ENCODE data around the gene NMNAT3.
"Not testable (repeated sequence)": the region's sequence is repeated elsewhere in the genome, so short reads cannot be mapped to it uniquely, and the experiment has no call there.

Gene NMNAT3

DNA sequence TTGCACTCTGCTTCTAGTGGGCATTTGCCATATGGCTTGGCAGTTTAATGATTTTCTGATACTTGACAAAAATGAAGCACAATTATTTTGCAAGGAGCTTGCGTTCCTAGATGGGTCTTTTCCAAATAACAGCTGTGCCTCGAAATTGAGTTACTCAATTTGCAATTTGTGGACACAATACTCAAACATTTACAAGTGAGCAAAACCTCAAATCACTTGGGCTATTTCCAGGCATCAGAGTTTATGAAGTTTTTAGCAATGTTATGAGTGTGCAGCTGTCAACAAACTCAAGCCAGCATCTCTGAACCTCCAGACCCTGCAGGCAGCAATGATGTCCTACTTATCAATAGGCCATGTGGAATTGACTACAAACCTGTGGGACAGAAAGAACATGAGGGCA lies 41.3 kb downstream of the NMNAT3 start:
- no peak for DNase-seq (ENCODE audit: low read depth in 2 of 2)

DNA sequence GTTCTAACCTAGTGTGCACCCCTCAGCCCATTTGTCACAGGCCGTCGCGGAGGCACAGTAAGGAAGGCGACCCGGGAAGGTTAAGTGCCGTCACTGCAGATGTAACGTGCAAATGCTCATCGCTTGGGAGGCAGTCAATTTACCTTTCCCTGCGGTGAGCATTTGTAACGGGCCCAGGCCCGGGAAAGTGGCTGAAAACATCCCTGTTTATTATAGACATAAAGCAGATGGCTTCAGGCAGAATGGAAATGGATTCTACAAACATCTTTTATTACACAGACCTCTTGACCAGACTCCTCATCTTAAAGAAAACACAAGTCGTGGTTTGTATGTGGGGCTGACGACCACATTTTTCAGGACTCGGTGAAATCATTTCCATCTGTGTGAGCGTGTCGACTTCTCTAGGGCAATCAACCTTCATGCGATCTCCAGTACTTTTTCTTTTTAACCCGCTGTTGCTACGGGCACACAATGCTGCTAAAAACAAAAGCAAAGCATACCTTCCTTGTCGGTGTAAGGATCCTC lies 43.6 kb downstream of the NMNAT3 start:
- DNase-seq (ENCODE audit: low read depth in 2 of 2) = no peak

DNA sequence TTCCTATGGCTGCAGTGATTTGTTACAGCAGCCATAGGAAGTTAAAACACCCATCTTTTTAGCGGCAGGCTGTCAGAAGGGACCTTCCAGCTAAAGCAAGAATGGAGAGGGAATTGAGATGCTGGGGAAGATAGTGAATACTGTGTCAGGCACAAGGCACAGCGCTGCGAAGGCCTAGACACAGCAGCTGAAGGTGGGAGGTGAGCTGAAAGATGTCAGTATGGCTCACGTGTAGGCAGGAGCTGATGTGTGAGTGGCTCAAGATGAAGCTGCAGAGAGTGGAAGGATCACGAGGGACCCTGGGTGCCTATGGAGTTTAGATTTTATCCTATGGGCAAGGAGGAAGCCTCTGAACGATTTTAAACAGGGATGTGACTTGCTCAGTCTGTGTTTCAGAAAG lies 44.3 kb downstream of the NMNAT3 start:
- DNase-seq (ENCODE audit: low read depth in 2 of 2) = no peak

DNA sequence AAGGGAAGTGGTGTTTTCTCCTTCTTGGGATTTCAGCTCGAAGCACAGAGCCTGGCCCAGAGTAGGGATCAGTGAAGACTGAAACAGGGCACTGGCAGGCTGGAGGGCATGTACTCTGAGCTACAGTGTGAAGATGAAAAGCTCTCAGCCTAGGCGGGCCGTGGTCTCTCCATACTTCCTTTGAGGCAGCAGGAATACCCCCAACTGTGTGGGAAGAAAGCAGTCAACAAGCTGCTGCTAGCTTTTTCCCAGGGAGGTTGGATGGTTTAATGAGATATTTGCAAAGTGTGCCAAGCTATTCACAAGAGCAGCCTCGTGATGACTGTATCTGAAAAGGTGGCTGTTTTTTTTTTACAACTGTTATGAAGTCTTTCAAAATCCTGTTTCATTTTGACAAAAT lies 47.2 kb downstream of the NMNAT3 start:
- no peak for DNase-seq (ENCODE audit: low read depth in 2 of 2)

DNA sequence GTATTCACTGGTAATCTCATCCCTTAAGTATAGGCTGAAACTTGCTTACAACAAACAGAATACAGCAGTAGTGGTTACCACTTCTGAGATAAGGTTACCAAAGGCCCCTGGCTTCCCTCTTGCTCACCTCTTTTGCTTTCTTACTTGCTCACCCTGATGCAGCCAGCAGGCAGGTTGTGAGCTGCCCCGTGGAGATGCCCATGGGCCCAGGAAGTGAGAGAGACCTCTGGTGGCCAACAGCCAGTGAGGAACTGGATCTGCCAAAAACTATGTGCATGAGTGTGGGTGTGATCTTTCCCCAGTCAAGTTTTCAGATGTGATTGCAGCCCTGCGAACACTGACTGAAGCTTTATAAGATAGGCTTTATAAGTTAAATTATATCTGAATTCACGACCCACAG lies 48.7 kb downstream of the NMNAT3 start:
- no peak for DNase-seq (ENCODE audit: low read depth in 2 of 2)

DNA sequence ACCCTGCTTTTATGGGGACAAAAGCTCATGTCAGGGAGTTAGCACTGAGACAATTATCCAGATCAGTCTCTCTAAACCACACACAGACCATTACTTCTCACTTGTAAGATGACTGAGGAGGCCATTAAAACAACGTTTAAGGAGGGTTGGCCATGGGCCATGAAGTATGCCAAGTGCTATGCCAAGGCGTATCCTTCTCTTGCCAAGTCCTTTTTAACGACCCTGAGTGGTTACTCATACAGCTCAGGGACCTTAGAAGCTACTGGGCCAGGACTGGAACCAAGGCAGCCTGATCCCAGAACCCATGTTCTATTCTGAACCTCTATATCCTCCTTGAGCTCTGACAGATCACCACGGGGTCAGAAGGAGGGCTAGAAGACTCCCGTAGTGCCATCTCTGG lies 50.0 kb downstream of the NMNAT3 start:
- no peak for DNase-seq (ENCODE audit: low read depth in 2 of 2)

DNA sequence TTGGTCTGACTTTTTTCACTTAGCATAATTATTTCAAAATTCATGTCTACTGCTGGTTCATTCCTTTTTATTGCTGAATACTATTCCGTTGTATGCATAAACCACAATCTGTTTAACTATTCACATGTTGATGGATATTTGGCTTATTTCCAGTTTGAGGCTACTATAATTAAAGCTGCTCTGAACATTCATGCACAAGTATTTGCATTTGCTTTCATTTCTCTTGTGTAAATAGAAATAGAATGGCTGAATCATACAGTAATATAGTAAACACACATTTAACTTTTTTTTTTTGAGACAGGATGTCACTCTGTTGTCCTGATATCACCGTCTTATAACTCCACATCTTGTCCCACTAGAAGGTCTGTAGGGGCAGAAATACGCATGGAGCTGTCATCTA lies 57.3 kb downstream of the NMNAT3 start:
- no peak for DNase-seq (ENCODE audit: low read depth in 2 of 2)

DNA sequence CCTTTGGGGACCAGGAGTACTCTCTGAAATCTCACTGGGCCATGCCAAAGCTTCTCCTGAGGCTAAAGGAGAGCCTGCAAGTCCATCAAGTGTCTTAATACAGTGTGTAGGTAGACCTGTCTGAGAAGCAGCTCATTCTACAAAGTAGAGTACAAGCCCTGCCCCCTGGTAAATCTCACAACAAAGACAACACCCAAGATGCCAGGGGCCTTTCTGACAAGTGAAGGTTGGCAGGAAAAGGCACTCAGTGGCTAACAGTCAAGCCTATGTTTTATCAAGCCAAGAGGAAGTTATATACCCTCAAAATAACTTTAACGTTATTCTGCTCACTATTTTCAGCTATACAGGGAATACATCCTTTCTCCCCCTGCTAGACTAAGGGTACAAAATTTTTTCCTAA lies 58.3 kb downstream of the NMNAT3 start:
- no peak for DNase-seq (ENCODE audit: low read depth in 2 of 2)

DNA sequence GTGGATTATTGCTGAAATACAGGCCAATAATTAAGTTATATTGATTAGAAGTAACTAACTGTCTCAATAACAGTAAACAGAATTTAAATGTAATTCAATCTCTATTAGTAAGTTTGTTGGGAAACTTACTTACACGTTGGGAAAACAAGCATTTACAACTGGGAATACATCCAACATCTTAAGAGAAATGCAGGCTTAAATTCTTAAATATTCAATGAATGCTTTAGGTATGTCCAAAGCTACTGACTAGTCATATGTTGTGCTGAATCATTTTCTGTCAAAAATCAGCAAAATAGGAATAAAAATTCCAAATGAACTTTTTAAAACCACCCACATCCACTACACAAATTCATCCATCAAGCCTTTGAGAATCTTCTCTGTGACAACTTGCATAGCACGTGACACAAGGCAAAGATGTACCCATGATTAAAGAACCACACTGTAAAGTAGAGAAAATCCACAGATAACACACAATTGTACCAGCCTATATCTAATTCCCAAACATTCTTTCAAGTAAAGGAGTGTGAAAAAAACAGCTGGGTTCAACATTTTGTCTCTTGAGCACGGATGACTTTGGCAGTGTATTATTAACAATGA lies 60.0 kb downstream of the NMNAT3 start:
- DNase-seq (ENCODE audit: low read depth in 2 of 2) = no peak

DNA sequence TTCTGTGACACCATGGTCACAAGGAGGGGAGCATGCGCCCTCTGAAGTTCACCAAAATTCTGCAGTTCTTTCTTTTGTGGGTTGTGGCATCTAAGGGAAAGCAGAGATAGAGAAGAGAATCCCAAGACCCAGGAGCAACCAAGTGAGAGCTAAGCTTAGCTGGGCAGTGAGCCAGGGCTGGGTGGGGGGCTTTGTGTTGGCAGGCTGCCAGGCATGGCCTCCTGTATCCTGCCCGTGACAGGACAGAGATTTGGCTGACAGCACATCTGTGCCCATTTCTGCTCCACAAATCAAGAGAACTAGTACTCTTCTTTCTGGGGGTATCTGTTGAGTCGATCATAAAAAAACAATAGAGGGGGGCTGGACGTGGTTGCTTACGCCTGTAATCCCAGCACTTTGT lies 66.2 kb downstream of the NMNAT3 start:
- DNase-seq (ENCODE audit: low read depth in 2 of 2) = no peak

DNA sequence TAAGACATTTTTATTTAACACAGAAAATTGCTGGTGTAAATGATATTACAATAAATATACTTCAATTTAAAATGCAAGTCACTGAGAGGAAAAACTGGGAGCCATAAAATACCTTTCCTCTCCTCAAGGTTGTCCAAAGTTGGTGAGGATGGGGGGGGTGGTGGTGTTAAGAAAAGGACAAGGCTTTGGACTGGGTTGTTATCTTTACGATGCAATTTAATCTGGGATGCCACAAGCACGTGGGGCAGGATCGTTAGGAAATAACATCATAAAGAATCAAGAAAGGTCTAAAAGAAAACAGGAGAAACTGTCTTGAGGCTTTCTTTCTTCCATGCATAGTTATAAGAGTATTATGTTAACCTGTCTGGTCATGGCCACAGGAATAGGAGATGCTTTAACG lies 66.9 kb downstream of the NMNAT3 start:
- DNase-seq (ENCODE audit: low read depth in 2 of 2) = no peak

DNA sequence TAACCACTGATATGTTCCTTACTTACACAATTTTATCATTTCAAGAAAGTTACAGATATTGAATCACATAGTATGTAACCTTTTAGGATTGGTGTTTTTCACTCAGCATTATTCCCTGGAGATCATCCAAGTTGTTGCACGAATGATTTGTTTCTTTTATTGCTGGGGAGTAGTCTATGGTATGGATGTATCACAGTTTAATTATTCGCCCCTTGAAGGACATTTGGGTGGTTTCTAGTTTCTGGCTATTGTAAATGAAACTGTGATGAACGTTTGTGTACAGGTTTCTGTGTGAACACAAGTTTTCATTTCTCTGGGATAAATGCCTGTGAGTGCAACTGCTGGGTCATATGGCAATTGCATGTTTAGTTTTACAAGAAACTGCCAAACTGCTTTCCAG lies 68.8 kb downstream of the NMNAT3 start:
- no peak for DNase-seq (ENCODE audit: low read depth in 2 of 2)

DNA sequence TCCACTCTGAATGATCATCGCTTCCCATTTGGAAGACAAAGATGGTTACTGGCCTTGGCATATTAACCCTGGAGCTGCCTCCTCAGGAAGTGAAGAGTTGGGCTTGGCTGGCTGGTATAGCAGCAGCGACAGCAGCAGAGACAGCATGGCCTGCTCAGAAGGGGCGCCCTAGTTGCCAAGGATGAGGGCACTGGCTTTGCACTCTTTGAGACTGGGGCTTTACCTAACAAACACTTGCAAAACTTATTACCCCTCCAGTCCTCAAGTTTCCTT lies 69.7 kb downstream of the NMNAT3 start:
- DNase-seq (ENCODE audit: low read depth in 2 of 2) = no peak

DNA sequence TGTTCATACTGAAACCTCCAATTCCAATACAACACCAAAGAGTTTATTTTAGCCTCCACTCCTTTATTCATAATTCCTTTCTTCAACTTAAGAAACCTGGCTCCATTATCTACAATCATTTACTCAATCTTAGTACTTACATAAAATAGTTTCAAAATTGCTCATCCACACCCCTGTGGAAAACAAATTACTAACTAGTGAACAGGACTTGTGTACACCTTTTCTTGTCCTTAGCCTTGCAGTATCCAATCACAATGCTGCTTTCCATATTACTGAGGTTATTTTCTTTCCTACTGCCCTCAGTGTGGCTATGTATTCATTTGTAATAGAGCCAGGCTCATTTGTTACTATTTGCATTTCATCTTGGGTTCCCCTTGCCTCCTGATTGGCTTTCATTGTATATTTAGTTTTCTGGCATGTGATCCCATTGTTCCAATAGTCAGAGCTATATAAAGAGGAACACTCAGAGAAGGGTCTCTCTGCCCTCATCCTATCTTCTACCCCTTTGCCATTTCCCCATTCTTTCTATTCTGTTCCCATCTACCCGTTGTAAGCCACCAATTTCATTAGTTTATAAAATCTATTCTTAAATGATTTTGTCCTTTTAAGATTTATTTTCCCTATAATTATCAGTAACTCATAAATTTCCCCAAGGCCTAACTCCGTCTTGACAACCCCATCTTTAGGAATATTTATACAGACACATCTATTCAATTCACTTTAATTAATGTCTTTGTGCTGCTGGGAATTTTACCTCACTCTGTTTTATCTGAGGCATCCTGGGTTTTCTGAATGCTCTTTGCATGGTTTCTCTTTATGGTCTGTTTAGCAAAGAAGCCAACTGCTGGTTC lies 70.3 kb downstream of the NMNAT3 start:
- DNase-seq (ENCODE audit: low read depth in 2 of 2) = no peak

DNA sequence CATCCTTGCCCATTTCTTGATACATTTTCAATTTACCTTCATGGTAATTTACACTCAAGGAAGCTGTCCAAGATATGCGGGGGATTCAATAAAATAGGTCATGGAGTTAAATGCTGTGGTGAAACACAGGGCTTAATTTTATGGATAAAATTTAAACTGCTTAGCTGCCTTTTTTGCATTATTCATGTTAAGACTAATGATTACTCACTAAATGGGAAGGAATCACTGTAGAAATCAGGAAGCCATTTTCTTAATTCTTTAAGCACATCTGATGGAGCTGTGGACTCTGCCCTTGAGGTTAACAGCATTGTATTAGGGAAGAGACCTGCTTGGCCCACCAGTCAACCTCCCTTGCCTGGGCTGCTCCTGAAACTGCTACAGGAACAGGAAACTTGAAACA lies 75.8 kb downstream of the NMNAT3 start:
- DNase-seq (ENCODE audit: low read depth in 2 of 2) = no peak

DNA sequence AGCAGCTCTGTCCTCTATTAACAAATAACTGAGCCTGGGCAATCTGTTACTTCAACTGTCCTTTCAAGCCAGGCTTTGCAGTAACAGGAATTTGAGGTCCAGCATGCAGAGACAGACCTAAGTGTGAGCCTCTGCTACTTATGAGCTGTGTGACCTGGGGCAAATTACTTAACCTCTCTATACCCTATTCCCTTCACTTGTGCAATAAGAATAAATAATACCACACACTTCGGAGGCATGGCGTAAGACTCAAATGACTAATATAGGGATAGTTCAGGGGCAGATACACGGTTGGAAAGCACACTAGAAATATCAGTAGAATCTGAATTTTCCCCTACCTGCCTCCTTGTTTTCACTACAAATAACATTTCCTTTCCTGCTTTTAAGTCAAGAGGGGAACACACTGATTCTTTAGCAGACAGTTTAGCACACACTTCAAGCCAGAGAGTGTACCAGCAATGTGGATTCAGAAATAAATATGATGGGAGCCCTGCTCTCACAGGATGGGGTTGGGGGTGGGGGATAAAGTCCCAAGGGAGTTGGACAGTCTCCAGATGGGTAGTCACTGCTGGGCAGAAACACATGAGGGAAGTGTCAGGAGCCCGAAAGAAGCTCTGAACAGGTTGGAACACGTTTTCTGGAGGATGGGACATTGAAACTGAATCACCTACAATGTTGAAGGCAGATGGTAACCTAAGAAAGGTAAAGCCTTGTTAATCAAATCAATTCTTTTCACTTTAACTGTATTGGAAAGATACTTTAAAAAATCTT lies 76.4 kb downstream of the NMNAT3 start:
- no peak for DNase-seq (ENCODE audit: low read depth in 2 of 2)

DNA sequence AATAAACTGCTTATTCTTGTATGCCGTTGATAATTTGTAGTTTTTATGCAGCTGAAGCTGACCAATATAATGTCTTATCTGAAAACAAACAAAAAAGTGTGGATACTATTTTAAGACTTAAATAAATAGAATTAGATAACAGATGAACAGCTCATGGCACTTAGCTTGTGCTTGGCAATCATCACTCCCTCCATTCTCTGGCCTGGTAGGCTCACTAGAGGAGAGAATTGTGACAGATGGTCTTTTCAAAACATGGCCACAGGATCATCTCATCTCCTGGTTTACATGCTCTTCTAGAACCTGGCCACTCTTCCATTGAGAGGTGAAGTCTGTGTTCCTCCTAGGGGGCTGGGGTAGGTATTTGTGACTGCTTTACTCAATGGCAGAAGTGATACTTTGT lies 79.8 kb downstream of the NMNAT3 start:
- no peak for DNase-seq (ENCODE audit: low read depth in 2 of 2)

DNA sequence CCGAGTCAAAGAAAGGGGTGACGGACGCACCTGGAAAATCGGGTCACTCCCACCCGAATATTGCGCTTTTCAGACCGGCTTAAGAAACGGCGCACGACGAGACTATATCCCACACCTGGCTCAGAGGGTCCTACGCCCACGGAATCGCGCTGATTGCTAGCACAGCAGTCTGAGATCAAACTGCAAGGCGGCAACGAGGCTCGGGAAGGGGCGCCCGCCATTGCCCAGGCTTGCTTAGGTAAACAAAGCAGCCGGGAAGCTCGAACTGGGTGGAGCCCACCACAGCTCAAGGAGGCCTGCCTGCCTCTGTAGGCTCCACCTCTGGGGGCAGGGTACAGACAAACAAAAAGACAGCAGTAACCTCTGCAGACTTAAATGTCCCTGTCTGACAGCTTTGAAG lies 86.6 kb downstream of the NMNAT3 start:
- not testable (repeated sequence) for DNase-seq (ENCODE audit: low read depth in 2 of 2)

DNA sequence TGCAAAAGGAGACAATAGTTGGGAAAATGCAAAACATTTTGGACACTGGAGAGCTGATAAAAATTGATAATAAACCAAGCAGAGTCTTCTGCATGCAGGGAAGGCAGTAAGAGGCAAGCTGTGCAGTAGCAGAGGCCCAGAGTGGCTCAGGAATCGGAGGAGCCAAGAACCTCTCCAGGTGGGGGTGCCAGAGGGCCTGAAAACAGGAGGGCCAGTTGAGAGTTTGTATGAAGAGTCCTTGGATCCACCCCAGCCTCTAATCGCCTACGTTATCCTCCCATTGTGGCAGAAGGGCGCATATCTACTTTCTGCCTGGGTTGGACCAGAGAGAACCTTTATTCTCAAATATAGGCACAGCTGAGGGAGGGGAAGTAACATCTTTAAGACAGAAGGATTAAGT lies 89.3 kb downstream of the NMNAT3 start:
- no peak for DNase-seq (ENCODE audit: low read depth in 2 of 2)

DNA sequence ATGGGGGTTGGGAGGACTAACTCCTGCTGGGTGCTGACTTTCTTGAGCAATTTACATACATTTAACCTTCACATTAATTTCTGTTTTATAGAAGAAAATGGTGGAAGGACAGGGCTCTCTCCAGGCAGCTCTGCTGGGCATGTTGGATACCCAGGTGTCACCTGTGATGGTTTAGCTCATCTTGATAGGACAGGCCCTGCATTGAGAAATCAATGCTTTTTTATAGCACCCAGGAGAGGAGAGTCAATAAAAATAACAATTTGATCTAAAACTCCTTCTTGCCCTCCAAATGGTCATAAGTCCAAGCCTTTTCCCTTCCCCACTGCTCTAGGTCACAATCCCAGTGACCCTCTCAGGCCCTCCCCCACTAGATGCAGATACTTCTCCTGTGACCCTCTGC lies 90.0 kb downstream of the NMNAT3 start:
- DNase-seq (ENCODE audit: low read depth in 2 of 2) = no peak

DNA sequence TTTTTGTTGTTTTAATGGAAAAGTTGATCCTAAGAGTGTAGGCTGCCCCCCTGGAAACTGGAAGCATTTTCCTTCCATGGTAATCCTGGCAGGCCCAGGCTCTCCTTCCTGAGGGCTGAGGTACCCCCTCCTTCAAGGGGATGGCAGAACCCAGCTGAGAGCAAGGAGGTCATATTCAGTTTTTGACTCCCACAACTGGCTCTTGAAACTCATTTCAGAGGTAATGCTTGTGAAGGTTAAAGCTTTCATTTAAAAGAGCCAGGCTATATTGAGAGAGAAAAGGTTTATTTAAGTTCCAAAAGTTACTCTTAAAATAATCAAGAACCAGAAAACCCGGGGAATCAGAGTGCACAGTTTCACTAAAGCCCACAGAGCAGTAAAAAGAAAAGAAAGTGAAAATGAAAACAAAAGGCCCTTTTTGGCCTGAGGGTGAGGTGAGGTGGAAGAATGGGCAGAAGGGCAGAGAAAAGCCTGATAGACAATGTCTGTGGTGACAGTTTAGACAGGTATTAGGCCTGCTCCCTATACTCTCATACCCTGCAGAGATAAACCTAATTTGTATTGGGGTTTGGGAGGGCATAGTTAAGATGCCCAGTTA lies 91.3 kb downstream of the NMNAT3 start:
- no peak for DNase-seq (ENCODE audit: low read depth in 2 of 2)

DNA sequence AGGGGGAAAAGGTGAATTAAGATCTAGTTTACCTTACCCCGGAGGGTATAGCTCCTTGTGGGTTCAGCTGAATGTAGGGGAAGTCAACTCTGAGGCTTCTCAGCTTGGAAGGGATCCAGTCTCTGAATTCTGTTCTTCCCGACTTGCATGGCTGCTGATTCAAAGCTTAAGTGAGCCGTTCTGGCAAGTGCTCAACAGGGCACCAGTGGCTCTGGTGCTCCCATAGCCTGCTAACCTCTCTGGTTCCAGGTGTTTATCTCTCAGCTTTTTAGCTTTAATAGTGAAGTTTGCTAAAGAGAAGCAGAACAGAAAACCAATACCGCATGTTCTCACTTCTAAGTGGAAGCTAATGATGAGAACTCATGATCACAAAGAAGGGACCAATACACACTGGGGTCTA lies 92.0 kb downstream of the NMNAT3 start:
- DNase-seq (ENCODE audit: low read depth in 2 of 2) = no peak

DNA sequence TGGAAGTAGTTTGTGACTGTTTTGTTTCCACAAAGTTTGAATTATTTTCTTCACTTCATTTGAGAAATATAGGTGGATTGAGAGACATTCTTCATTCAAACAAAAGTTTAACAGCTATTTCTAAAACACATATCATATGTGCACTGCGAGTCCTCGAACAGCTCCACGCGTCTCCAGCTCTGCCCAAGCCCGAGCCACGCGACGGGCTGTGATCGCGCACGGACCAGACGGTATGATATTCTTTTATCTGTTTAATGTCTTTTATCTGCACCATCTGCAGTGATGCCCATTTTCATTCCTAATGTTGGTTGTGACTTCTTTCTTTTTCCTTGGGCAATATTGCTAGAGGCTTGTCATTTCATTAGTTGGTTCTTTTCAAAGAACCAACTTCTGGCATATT lies 94.1 kb downstream of the NMNAT3 start:
- not testable (repeated sequence) for DNase-seq (ENCODE audit: low read depth in 2 of 2)
